ENCODE measurements around the gene MPDZ. TPM values are rescaled to one million over a fixed set of nuclear protein-coding genes. Genes with fewer than 3 reads are reported as not detected.

MPDZ gene
- total RNA-seq, 1 experiment from 2014 or later, result 0.12 TPM

DNA sequence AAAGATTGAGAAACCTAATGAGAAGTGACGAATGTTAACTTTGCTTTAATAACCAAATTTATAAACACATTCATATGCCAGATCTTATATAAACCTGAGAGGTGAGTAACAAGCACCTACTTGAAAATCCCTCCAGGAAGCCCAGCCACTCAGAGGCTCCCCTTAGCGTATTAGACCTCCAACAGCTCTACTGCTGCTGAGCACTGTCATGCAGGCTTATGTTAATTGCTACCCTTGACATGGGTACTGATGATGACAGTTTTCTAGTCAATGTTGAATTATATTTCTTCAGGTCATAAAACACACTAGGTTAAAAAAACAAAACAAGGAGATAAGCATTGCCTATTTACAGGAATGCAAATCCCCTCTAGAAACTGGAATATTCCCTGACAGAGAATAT is 161.2 kb downstream of the MPDZ start:
- no peaks in the 10 kb centered on the region for H3K4me1 ChIP-seq (ENCODE audit: control insufficient read depth in 1 of 2, insufficient read depth in 2 of 2, low read length in 2 of 2)
- no peak for ATAC-seq
- TF ChIP-seq EZH2 (IDR thresholded peaks at IDR 0.05) (no peak), EGR1 (IDR thresholded peaks at IDR 0.05; ENCODE audit: low read depth) (no peak), JUND (IDR thresholded peaks at IDR 0.05) (no peak), EZH2phosphoT487 (IDR thresholded peaks at IDR 0.05; ENCODE audit: borderline replicate concordance) (no peak), YY1 (IDR thresholded peaks at IDR 0.05; ENCODE audit: extremely low read depth, insufficient replicate concordance, low read depth, low read length) (no peak), ZFX (IDR thresholded peaks at IDR 0.05) (no peak), SRF (IDR thresholded peaks at IDR 0.05; ENCODE audit: low read depth) (no peak), CBX3 (IDR thresholded peaks at IDR 0.05; ENCODE audit: low read depth) (no peak)
- TF ChIP-seq, protein P1, sequence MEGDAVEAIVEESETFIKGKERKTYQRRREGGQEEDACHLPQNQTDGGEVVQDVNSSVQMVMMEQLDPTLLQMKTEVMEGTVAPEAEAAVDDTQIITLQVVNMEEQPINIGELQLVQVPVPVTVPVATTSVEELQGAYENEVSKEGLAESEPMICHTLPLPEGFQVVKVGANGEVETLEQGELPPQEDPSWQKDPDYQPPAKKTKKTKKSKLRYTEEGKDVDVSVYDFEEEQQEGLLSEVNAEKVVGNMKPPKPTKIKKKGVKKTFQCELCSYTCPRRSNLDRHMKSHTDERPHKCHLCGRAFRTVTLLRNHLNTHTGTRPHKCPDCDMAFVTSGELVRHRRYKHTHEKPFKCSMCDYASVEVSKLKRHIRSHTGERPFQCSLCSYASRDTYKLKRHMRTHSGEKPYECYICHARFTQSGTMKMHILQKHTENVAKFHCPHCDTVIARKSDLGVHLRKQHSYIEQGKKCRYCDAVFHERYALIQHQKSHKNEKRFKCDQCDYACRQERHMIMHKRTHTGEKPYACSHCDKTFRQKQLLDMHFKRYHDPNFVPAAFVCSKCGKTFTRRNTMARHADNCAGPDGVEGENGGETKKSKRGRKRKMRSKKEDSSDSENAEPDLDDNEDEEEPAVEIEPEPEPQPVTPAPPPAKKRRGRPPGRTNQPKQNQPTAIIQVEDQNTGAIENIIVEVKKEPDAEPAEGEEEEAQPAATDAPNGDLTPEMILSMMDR (IDR thresholded peaks at IDR 0.05 in 2 of 3, conservative IDR thresholded peaks at IDR 0.05 in 1 of 3; ENCODE audit: borderline replicate concordance in 1 of 3, insufficient read depth in 1 of 3, low read depth in 2 of 3, low read length in 2 of 3), result no peak
- TF ChIP-seq, protein P2, sequence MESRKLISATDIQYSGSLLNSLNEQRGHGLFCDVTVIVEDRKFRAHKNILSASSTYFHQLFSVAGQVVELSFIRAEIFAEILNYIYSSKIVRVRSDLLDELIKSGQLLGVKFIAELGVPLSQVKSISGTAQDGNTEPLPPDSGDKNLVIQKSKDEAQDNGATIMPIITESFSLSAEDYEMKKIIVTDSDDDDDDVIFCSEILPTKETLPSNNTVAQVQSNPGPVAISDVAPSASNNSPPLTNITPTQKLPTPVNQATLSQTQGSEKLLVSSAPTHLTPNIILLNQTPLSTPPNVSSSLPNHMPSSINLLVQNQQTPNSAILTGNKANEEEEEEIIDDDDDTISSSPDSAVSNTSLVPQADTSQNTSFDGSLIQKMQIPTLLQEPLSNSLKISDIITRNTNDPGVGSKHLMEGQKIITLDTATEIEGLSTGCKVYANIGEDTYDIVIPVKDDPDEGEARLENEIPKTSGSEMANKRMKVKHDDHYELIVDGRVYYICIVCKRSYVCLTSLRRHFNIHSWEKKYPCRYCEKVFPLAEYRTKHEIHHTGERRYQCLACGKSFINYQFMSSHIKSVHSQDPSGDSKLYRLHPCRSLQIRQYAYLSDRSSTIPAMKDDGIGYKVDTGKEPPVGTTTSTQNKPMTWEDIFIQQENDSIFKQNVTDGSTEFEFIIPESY (IDR thresholded peaks at IDR 0.05; ENCODE audit: extremely low read depth, insufficient replicate concordance, low read length), result no peak
- no peaks in the 10 kb centered on the region for H3K9me3 ChIP-seq (ENCODE audit: control insufficient read depth in 1 of 2, insufficient read depth in 1 of 2, low read depth in 1 of 2, low read length in 2 of 2)
- H3K27ac ChIP-seq (ENCODE audit: low read depth, low read length), result no peak overlapping the region
- no peaks in the 10 kb centered on the region for H3K27me3 ChIP-seq (ENCODE audit: insufficient read depth, low read length)
- no peak for DNase-seq (ENCODE audit: low read depth, low spot score)
- BruUV-seq (replicated peaks), result no TSS peak
- intact Hi-C loops (cut with micrococcal nuclease), result no loop called here
- H3K4me3 ChIP-seq (replicated peaks in 1 of 2; ENCODE audit: low read depth in 1 of 2, low read length in 2 of 2), result no peak overlapping the region
- no peaks in the 10 kb centered on the region for H3K79me2 ChIP-seq (ENCODE audit: insufficient read depth, low read length)
- H3K9me2 ChIP-seq (ENCODE audit: insufficient read depth), result no peaks in the 10 kb centered on the region
- ChIA-PET POLR2A (no interaction called here), CTCF (no interaction called here), RAD21 (ENCODE audit: low non-redundant PET in 1 of 2, low total read pairs in 2 of 2, uncharacterized antibody in 2 of 2, unreplicated experiment in 2 of 2) (no interaction called here)
- no peaks in the 10 kb centered on the region for H4K20me1 ChIP-seq (ENCODE audit: insufficient read depth)
- H3K4me2 ChIP-seq (ENCODE audit: low read length), result no peak overlapping the region
- H2AFZ ChIP-seq (ENCODE audit: low read depth, low read length, poor library complexity, severe bottlenecking), result no peak overlapping the region
- no peak overlapping the region for H3K9ac ChIP-seq (ENCODE audit: low read length)
- no peaks in the 10 kb centered on the region for H3K36me3 ChIP-seq (ENCODE audit: control insufficient read depth in 1 of 2, insufficient read depth in 2 of 2, low read length in 2 of 2)

Measured in HCT116 (cell line).